ENCODE results near the gene CDH13. TPM values are rescaled to one million over a fixed set of nuclear protein-coding genes. Genes with fewer than 3 reads are reported as not detected.

CDH13 gene
- polyA plus RNA-seq, 1 experiment, result 113 TPM

DNA sequence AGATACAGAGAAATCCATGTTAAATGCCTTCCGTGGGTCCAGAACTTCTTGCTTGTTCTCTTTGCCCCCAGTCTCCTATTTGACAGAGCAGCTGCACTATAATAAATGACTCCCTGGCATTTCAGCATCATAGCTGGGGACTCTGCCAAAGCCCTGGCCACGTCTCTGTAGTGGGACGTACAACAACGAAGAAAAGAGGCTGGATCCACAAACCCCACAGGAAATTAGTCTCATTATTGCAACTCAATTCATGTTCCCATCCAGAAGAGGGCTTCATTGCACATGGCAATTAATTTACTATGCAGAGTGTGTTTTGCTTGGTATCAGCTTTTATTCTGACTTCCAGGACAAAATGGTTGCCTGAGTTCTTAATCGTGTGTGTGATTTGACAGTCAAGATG is 121.3 kb downstream of the CDH13 start:
- CTCF ChIA-PET, result no interaction called here
- no peak overlapping the region for H3K4me3 ChIP-seq (ENCODE audit: low read depth, low read length)

DNA sequence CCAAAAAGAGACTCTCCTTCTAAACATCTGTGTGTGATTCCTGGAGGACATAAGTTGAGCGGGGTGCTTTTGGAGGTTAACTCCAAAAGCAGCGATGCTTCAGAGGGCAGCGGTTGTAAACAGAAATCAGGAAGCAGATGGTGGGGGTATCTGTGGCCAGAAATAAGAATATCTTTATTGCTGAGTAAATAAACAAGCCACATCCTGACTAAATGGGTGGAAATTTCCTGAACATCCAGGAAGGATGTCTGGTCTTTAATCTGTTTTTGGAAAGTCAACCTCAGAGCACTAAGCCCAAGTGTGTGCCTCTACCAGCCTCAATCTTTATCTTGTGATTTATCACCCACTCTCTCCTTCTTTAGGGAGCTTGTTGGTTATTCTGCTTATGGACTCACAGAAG is 123.3 kb downstream of the CDH13 start:
- Histone ChIP-seq H3K4me3 (ENCODE audit: low read depth, low read length) (no peak overlapping the region), H3K27me3 (ENCODE audit: control insufficient read depth, insufficient read depth, low read length) (no peaks in the 10 kb centered on the region), H3K36me3 (ENCODE audit: control insufficient read depth, insufficient read depth, low read length) (no peaks in the 10 kb centered on the region)
- CTCF ChIA-PET, result interaction anchor here (1.7 kb wide), 1 partner anchor 110 kb away, joined by 5 read pairs; no protein-coding TSS in a partner anchor
- no peak for DNase-seq (ENCODE audit: low read depth)
- TF ChIP-seq, protein P1, sequence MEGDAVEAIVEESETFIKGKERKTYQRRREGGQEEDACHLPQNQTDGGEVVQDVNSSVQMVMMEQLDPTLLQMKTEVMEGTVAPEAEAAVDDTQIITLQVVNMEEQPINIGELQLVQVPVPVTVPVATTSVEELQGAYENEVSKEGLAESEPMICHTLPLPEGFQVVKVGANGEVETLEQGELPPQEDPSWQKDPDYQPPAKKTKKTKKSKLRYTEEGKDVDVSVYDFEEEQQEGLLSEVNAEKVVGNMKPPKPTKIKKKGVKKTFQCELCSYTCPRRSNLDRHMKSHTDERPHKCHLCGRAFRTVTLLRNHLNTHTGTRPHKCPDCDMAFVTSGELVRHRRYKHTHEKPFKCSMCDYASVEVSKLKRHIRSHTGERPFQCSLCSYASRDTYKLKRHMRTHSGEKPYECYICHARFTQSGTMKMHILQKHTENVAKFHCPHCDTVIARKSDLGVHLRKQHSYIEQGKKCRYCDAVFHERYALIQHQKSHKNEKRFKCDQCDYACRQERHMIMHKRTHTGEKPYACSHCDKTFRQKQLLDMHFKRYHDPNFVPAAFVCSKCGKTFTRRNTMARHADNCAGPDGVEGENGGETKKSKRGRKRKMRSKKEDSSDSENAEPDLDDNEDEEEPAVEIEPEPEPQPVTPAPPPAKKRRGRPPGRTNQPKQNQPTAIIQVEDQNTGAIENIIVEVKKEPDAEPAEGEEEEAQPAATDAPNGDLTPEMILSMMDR (IDR thresholded peaks at IDR 0.05; ENCODE audit: insufficient read depth, low read depth, low read length), result no peak
- POLR2A ChIA-PET, result no interaction called here

More for the DNA sequence above, 121.3 kb downstream of the CDH13 start:
- Histone ChIP-seq H3K27me3 (ENCODE audit: control insufficient read depth, insufficient read depth, low read length) (no peaks in the 10 kb centered on the region), H3K36me3 (ENCODE audit: control insufficient read depth, insufficient read depth, low read length) (no peaks in the 10 kb centered on the region)
- POLR2A ChIA-PET, result no interaction called here
- TF ChIP-seq, protein P1 (IDR thresholded peaks at IDR 0.05; ENCODE audit: insufficient read depth, low read depth, low read length), result peak; percentile 25; the same call in 1 of the 2 replicates
- DNase-seq (ENCODE audit: low read depth), result no peak

DNA sequence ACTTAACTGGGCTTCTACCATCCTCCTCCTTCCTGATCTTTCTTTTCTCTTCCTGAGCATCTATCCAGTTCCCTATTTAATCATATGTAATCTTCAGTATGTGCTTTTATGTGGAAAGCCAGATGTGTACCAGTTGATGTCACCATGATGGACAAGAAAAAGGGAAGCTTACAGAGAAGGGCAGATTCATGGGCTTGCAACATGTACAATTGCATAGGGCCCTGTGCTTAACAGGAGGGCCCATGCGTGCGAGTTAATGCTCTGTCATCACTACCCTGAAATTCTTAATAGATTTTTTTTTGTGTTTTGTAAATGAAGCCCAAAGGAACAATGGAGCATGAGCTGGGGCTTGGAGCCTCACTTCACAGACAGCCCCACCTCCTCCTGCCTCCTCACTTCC is 124.3 kb downstream of the CDH13 start:
- Histone ChIP-seq H3K36me3 (ENCODE audit: control insufficient read depth, insufficient read depth, low read length) (no peaks in the 10 kb centered on the region), H3K4me3 (ENCODE audit: low read depth, low read length) (no peak overlapping the region), H3K27me3 (ENCODE audit: control insufficient read depth, insufficient read depth, low read length) (no peaks in the 10 kb centered on the region)
- TF ChIP-seq, protein P1 (IDR thresholded peaks at IDR 0.05; ENCODE audit: insufficient read depth, low read depth, low read length), result no peak
- no peak for DNase-seq (ENCODE audit: low read depth)
- ChIA-PET POLR2A (no interaction called here), CTCF (interaction anchor here (1.7 kb wide), 1 partner anchor 111 kb away, joined by 5 read pairs; no protein-coding TSS in a partner anchor)

DNA sequence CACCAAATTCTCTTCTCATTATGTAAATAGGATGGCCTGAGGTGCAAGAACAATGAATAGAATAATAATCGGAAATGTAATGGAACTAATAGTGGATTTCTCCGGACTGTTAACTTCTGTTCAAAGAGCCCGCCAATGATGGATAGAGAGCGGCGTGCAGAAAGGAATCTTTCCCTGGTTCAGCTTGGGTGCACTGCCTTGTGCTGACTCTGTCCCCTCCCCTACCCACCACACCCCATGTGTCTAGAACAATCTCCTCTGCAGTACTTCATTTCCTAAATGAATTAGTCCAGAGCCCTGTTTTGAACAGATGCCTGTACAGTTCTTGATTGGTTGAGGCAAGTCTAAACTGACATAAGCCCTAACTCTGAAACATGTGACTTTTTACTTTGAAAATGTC is 125.4 kb downstream of the CDH13 start:
- Histone ChIP-seq H3K27me3 (ENCODE audit: control insufficient read depth, insufficient read depth, low read length) (no peaks in the 10 kb centered on the region), H3K4me3 (ENCODE audit: low read depth, low read length) (no peak overlapping the region), H3K36me3 (ENCODE audit: control insufficient read depth, insufficient read depth, low read length) (no peaks in the 10 kb centered on the region)
- TF ChIP-seq, protein P1 (IDR thresholded peaks at IDR 0.05; ENCODE audit: insufficient read depth, low read depth, low read length), result no peak
- no peak for DNase-seq (ENCODE audit: low read depth)
- CTCF ChIA-PET, result interaction anchor here (0.6 kb wide), 1 partner anchor 24 kb away, joined by 4 read pairs; no protein-coding TSS in a partner anchor
- POLR2A ChIA-PET, result no interaction called here

- CTCF ChIA-PET, result no interaction called here
These were observed 127.1 kb downstream of the CDH13 start for GRCh38 chr16:82753821-82754220.

More at GRCh38 chr16:82753821-82754220, 127.1 kb downstream of the CDH13 start:
- DNase-seq (ENCODE audit: low read depth), result no peak
- POLR2A ChIA-PET, result no interaction called here
- no peaks in the 10 kb centered on the region for H3K27me3 ChIP-seq (ENCODE audit: control insufficient read depth, insufficient read depth, low read length)
- no peak overlapping the region for H3K4me3 ChIP-seq (ENCODE audit: low read depth, low read length)
- H3K36me3 ChIP-seq (ENCODE audit: control insufficient read depth, insufficient read depth, low read length), result no peaks in the 10 kb centered on the region
- TF ChIP-seq, protein P1 (IDR thresholded peaks at IDR 0.05; ENCODE audit: insufficient read depth, low read depth, low read length), result no peak
